ENCODE measurements around the gene PAIP2.
"Not testable (repeated sequence)": the region's sequence is repeated elsewhere in the genome, so short reads cannot be mapped to it uniquely, and the experiment has no call there.

PAIP2 gene

GRCh38 chr5:139315056-139315615 lies 26.5 kb upstream of the PAIP2 start:
- no peak for TF ChIP-seq CTCF (IDR thresholded peaks at IDR 0.05; ENCODE audit: control insufficient read depth, insufficient read depth, low read depth, low read length, missing control alignments)
- no peak for DNase-seq (ENCODE audit: low read depth)
- H3K4me3 ChIP-seq (ENCODE audit: control insufficient read depth, low read depth, low read length) = no peak overlapping the region

GRCh38 chr5:139335811-139336210 lies 5.8 kb upstream of the PAIP2 start:
- no peak for DNase-seq (ENCODE audit: low read depth)
- H3K4me3 ChIP-seq (ENCODE audit: control insufficient read depth, low read depth, low read length) = no peak overlapping the region
- TF ChIP-seq CTCF (IDR thresholded peaks at IDR 0.05; ENCODE audit: control insufficient read depth, insufficient read depth, low read depth, low read length, missing control alignments) = no peak

GRCh38 chr5:139340051-139340450 lies 1.6 kb upstream of the PAIP2 start:
- no peak for TF ChIP-seq CTCF (IDR thresholded peaks at IDR 0.05; ENCODE audit: control insufficient read depth, insufficient read depth, low read depth, low read length, missing control alignments)
- no peak for DNase-seq (ENCODE audit: low read depth)
- no peak overlapping the region for H3K4me3 ChIP-seq (ENCODE audit: control insufficient read depth, low read depth, low read length)

- no peak for DNase-seq (ENCODE audit: low read depth)
- H3K4me3 ChIP-seq (ENCODE audit: control insufficient read depth, low read depth, low read length) = peak overlapping the region; percentile 75
- TF ChIP-seq CTCF (IDR thresholded peaks at IDR 0.05; ENCODE audit: control insufficient read depth, insufficient read depth, low read depth, low read length, missing control alignments) = no peak
These were observed 416 bp upstream of the PAIP2 start for GRCh38 chr5:139341187-139341688.

- DNase-seq (ENCODE audit: low read depth) = no peak
- peak overlapping the region; percentile 75 for H3K4me3 ChIP-seq (ENCODE audit: control insufficient read depth, low read depth, low read length)
- TF ChIP-seq CTCF (IDR thresholded peaks at IDR 0.05; ENCODE audit: control insufficient read depth, insufficient read depth, low read depth, low read length, missing control alignments) = no peak
These were observed 719 bp downstream of the PAIP2 start for GRCh38 chr5:139342423-139342723.

- no peak for TF ChIP-seq CTCF (IDR thresholded peaks at IDR 0.05; ENCODE audit: control insufficient read depth, insufficient read depth, low read depth, low read length, missing control alignments)
- H3K4me3 ChIP-seq (ENCODE audit: control insufficient read depth, low read depth, low read length) = peak overlapping the region; percentile 75
- DNase-seq (ENCODE audit: low read depth) = no peak
These were observed 1.8 kb downstream of the PAIP2 start for GRCh38 chr5:139343476-139343875.

- TF ChIP-seq CTCF (IDR thresholded peaks at IDR 0.05; ENCODE audit: control insufficient read depth, insufficient read depth, low read depth, low read length, missing control alignments) = no peak
- H3K4me3 ChIP-seq (ENCODE audit: control insufficient read depth, low read depth, low read length) = no peak overlapping the region
- no peak for DNase-seq (ENCODE audit: low read depth)
These were observed 2.5 kb downstream of the PAIP2 start for GRCh38 chr5:139344177-139344576.

GRCh38 chr5:139345442-139345841 lies 3.8 kb downstream of the PAIP2 start:
- not testable (repeated sequence) for DNase-seq (ENCODE audit: low read depth); H3K4me3 ChIP-seq (ENCODE audit: control insufficient read depth, low read depth, low read length)

- not testable (repeated sequence) for DNase-seq (ENCODE audit: low read depth); H3K4me3 ChIP-seq (ENCODE audit: control insufficient read depth, low read depth, low read length)
These were observed 6.2 kb downstream of the PAIP2 start for GRCh38 chr5:139347863-139348262.

Measured in AG09309 (cell line).